Measurements from ENCODE around the gene ELP2. TPM values are rescaled to one million over a fixed set of nuclear protein-coding genes. Genes with fewer than 3 reads are reported as not detected.
"Not testable (repeated sequence)": the region's sequence is repeated elsewhere in the genome, so short reads cannot be mapped to it uniquely, and the experiment has no call there.

Gene ELP2
- total and polyA plus RNA-seq, 2 of the 8 experiments (the other 6 are each of a cell fraction or from before 2014, with no cell fraction given), result 55.8 to 165 TPM

GRCh38 chr18:36207303-36207702, 77.6 kb downstream of the ELP2 start:
- H4K8ac ChIP-seq (ENCODE audit: extremely low read depth, insufficient read depth, low read length), result no peak overlapping the region
- H3K14ac ChIP-seq (ENCODE audit: insufficient read length), result no peak overlapping the region
- H3K79me1 ChIP-seq (ENCODE audit: low read depth, low read length), result no peaks in the 10 kb centered on the region
- H3K9ac ChIP-seq (replicated peaks in 1 of 4; ENCODE audit: extremely low read depth in 1 of 4, low read depth in 3 of 4, low read length in 3 of 4), result no peak overlapping the region
- H2BK20ac ChIP-seq (ENCODE audit: low read length), result no peak overlapping the region
- H3K4me2 ChIP-seq (ENCODE audit: insufficient read depth in 1 of 2, low read depth in 2 of 2, low read length in 2 of 2), result no peak overlapping the region
- ChIA-PET CTCF (ENCODE audit: partially characterized antibody) (no interaction called here), POLR2A (ENCODE audit: partially characterized antibody) (no interaction called here)
- H4K91ac ChIP-seq (replicated peaks; ENCODE audit: insufficient read length, low read length), result no peak overlapping the region
- no peaks in the 10 kb centered on the region for H3K23me2 ChIP-seq (ENCODE audit: low read depth, low read length)
- no peak overlapping the region for H2BK120ac ChIP-seq (replicated peaks; ENCODE audit: low read depth, low read length)
- no peak overlapping the region for H2BK12ac ChIP-seq (ENCODE audit: low read depth, low read length)
- no peak overlapping the region for H3K56ac ChIP-seq (replicated peaks; ENCODE audit: insufficient read length, low read depth, low read length)
- no peaks in the 10 kb centered on the region for H3K4me1 ChIP-seq (replicated peaks in 1 of 4; ENCODE audit: control insufficient read depth in 3 of 4, insufficient read depth in 4 of 4, low read length in 3 of 4)
- no peak overlapping the region for H3K18ac ChIP-seq (ENCODE audit: extremely low read depth, low read length)
- no peak overlapping the region for H2AFZ ChIP-seq (ENCODE audit: low read length)
- H3K79me2 ChIP-seq (ENCODE audit: control insufficient read depth in 1 of 2, insufficient read depth in 2 of 2, low read length in 2 of 2), result no peaks in the 10 kb centered on the region
- no peaks in the 10 kb centered on the region for H3K9me3 ChIP-seq (ENCODE audit: insufficient read depth in 2 of 2, low read depth in 1 of 2, low read length in 1 of 2)
- no peak overlapping the region for H2BK5ac ChIP-seq (ENCODE audit: low read depth, low read length)
- no peak overlapping the region for H2BK15ac ChIP-seq (ENCODE audit: low read length)
- H3K27me3 ChIP-seq (replicated peaks in 1 of 4; ENCODE audit: control insufficient read depth in 3 of 4, extremely low read depth in 1 of 4, insufficient read depth in 3 of 4, low read length in 3 of 4), result no peaks in the 10 kb centered on the region
- no peak overlapping the region for H3K23ac ChIP-seq (ENCODE audit: insufficient read length)
- no peak overlapping the region for H2AK5ac ChIP-seq (ENCODE audit: low read depth, low read length)
- 91% methylated on average over 1 of the region's 1 CpG; no CpG with 5 or more reads in 1 of the 2 experiments for WGBS, 2 experiments (ENCODE audit: extremely low coverage in 1 of 2, insufficient coverage in 1 of 2, insufficient read length in 1 of 2, insufficient replicate concordance in 2 of 2, low coverage in 1 of 2, low lambda C conversion rate in 2 of 2, missing lambda C conversion rate in 1 of 2)
- H3K4ac ChIP-seq (replicated peaks; ENCODE audit: insufficient read length, low read depth, low read length), result no peak overlapping the region
- H4K5ac ChIP-seq (ENCODE audit: insufficient read length, low read depth, low read length), result no peak overlapping the region
- FAIRE-seq (no peak), DNase-seq (ENCODE audit: low read depth in 1 of 2, low spot score in 2 of 2) (no peak)
- TF ChIP-seq HDAC6 (IDR thresholded peaks at IDR 0.05; ENCODE audit: low read depth, low read length) (no peak), SP4 (IDR thresholded peaks at IDR 0.05; ENCODE audit: low read length) (no peak)
- no peak overlapping the region for H3K4me3 ChIP-seq (ENCODE audit: extremely low read depth in 1 of 4, insufficient read depth in 2 of 4, low read depth in 3 of 4, low read length in 4 of 4)
- H3K27ac ChIP-seq (ENCODE audit: low read depth, low read length), result no peak overlapping the region
- peaks cover 0 to 2% of the 10 kb centered on the region in 2 experiments for H4K20me1 ChIP-seq (replicated peaks in 1 of 2; ENCODE audit: control insufficient read depth in 1 of 2, insufficient read depth in 2 of 2, low read length in 2 of 2)
- peaks cover 0 to 5% (median 0%) of the 10 kb centered on the region in 4 experiments; a peak in 3 of 8 replicates for H3K36me3 ChIP-seq (ENCODE audit: control insufficient read depth in 2 of 4, insufficient read depth in 4 of 4, low read length in 3 of 4)

GRCh38 chr18:36207969-36208368, 78.3 kb downstream of the ELP2 start:
- DNase-seq (ENCODE audit: low read depth in 1 of 2, low spot score in 2 of 2); H3K23me2 ChIP-seq (ENCODE audit: low read depth, low read length); H3K4ac ChIP-seq (replicated peaks; ENCODE audit: insufficient read length, low read depth, low read length); H3K27me3 ChIP-seq (replicated peaks in 1 of 4; ENCODE audit: control insufficient read depth in 3 of 4, extremely low read depth in 1 of 4, insufficient read depth in 3 of 4, low read length in 3 of 4); H2BK20ac ChIP-seq (ENCODE audit: low read length); H2BK120ac ChIP-seq (replicated peaks; ENCODE audit: low read depth, low read length); H2AFZ ChIP-seq (ENCODE audit: low read length); H3K79me1 ChIP-seq (ENCODE audit: low read depth, low read length); H2BK15ac ChIP-seq (ENCODE audit: low read length); H4K20me1 ChIP-seq (replicated peaks in 1 of 2; ENCODE audit: control insufficient read depth in 1 of 2, insufficient read depth in 2 of 2, low read length in 2 of 2); H3K4me1 ChIP-seq (replicated peaks in 1 of 4; ENCODE audit: control insufficient read depth in 3 of 4, insufficient read depth in 4 of 4, low read length in 3 of 4); H4K91ac ChIP-seq (replicated peaks; ENCODE audit: insufficient read length, low read length); H4K8ac ChIP-seq (ENCODE audit: extremely low read depth, insufficient read depth, low read length); POLR2A ChIA-PET (ENCODE audit: partially characterized antibody); H3K18ac ChIP-seq (ENCODE audit: extremely low read depth, low read length); H3K14ac ChIP-seq (ENCODE audit: insufficient read length); H3K23ac ChIP-seq (ENCODE audit: insufficient read length); H3K36me3 ChIP-seq (ENCODE audit: control insufficient read depth in 2 of 4, insufficient read depth in 4 of 4, low read length in 3 of 4); H3K79me2 ChIP-seq (ENCODE audit: control insufficient read depth in 1 of 2, insufficient read depth in 2 of 2, low read length in 2 of 2); H3K4me2 ChIP-seq (ENCODE audit: insufficient read depth in 1 of 2, low read depth in 2 of 2, low read length in 2 of 2); H2AK5ac ChIP-seq (ENCODE audit: low read depth, low read length); H2BK12ac ChIP-seq (ENCODE audit: low read depth, low read length); CTCF ChIA-PET (ENCODE audit: partially characterized antibody); H3K9me3 ChIP-seq (ENCODE audit: insufficient read depth in 2 of 2, low read depth in 1 of 2, low read length in 1 of 2); H3K27ac ChIP-seq (ENCODE audit: low read depth, low read length); H2BK5ac ChIP-seq (ENCODE audit: low read depth, low read length); FAIRE-seq; H3K9ac ChIP-seq (replicated peaks in 1 of 4; ENCODE audit: extremely low read depth in 1 of 4, low read depth in 3 of 4, low read length in 3 of 4); H3K4me3 ChIP-seq (ENCODE audit: extremely low read depth in 1 of 4, insufficient read depth in 2 of 4, low read depth in 3 of 4, low read length in 4 of 4); H4K5ac ChIP-seq (ENCODE audit: insufficient read length, low read depth, low read length); H3K56ac ChIP-seq (replicated peaks; ENCODE audit: insufficient read length, low read depth, low read length): not testable (repeated sequence)
- WGBS, 2 experiments (ENCODE audit: extremely low coverage in 1 of 2, insufficient coverage in 1 of 2, insufficient read length in 1 of 2, insufficient replicate concordance in 2 of 2, low coverage in 1 of 2, low lambda C conversion rate in 2 of 2, missing lambda C conversion rate in 1 of 2), result 99% methylated on average over 2 of the region's 2 CpGs; no CpG with 5 or more reads in 1 of the 2 experiments
